ENCODE results near the gene ASTN1.

DNA sequence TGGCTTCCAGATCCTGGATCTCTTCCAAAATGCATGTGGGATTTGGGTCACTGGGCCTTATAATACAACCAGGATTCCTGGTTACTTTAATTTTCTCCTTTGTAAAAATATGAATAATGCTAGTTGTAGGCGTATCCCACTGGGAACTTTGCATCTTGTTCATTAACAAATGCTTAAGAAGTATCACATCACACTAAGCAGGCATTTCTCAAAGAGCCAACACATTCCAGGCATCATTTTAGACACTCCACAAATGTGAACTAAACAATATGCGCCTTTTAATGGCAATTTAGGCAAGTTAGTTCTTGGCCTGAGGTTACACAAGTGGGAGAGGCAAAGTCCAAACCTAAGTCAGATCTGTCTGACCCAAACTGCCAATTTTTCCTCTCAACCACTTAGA lies 22.1 kb upstream of the ASTN1 start:
- TF ChIP-seq, protein P1, sequence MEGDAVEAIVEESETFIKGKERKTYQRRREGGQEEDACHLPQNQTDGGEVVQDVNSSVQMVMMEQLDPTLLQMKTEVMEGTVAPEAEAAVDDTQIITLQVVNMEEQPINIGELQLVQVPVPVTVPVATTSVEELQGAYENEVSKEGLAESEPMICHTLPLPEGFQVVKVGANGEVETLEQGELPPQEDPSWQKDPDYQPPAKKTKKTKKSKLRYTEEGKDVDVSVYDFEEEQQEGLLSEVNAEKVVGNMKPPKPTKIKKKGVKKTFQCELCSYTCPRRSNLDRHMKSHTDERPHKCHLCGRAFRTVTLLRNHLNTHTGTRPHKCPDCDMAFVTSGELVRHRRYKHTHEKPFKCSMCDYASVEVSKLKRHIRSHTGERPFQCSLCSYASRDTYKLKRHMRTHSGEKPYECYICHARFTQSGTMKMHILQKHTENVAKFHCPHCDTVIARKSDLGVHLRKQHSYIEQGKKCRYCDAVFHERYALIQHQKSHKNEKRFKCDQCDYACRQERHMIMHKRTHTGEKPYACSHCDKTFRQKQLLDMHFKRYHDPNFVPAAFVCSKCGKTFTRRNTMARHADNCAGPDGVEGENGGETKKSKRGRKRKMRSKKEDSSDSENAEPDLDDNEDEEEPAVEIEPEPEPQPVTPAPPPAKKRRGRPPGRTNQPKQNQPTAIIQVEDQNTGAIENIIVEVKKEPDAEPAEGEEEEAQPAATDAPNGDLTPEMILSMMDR (conservative IDR thresholded peaks at IDR 0.05): no peak
- TF ChIP-seq EZH2 (IDR thresholded peaks at IDR 0.05; ENCODE audit: low read depth): no peak
